ENCODE results near the gene SEMA3D.

GRCh38 chr7:85104432-85105205 is 82.2 kb downstream of the SEMA3D start:
- TF ChIP-seq CTCF (IDR thresholded peaks at IDR 0.05; ENCODE audit: low read depth, low read length) (no peak), EZH2phosphoT487 (IDR thresholded peaks at IDR 0.05; ENCODE audit: low read depth) (no peak)
